Stimulated activated CD4-positive, alpha-beta T cell treated with anti-CD3 and anti-CD28 coated beads, Interleukin-1b, Interleukin-23, amount 100 ng/mL, for 4 hours (primary cell): ENCODE data around the gene RSL24D1.
A peak's percentile ranks its signal among the peaks of the same experiment; 100 is the strongest.

Source experiments
- DNase-seq, 2 donors: peaks; one replicate each; pipeline ENCODE4 v3.0.0-alpha.2; 2020; ENCODE audit warnings: low read depth in 2 of 2

RSL24D1 gene

DNA sequence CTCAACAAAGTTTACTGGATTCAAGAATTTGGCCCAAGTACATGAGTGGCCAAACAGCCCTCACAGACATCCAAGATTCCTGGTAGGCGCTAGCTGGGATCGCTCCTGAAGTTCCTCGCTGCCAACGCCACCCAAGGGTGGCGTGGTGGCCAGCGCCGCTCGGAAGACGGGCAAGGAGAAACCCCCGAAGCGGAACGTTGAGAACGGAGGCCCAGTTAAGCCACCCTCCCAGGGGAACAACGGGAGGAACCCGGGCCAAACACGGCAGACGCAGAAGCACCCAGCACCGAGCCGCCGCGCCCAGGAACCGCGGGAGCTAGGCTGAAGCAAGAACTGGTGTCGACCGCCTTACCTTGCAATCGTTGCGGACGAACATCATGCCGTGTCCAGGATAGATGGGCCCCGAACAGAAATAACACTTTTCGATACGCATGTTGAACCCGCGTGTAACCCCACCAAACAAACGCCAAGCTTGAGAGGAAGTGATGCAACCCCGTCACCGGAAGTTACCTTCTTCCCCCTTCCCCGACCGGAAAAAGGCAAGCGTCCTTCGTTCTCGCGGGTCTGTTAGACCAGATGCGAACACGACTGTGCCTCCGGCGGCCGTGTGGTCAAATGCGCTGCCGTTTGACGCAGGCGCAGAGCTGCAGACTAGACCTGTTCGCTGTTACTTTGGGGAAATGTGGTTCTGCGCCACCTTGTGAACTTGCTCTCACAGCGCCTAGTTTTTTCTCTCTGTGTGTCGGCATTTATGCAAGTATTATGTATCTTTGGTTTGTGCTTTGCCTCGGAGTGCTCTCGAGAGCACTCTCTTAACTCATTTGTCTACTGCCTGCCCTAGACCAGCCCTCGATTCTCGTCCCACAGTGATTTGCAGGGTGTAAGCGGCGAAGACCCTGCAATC lies at the start of gene RSL24D1:
Gene RSL24D1 (minus strand): TSS at position 484 of the 904 bp plus-strand sequence. CDS start 51 bp downstream, at position 433.
- DNase-seq, result peak; percentile 86 to 93

DNA sequence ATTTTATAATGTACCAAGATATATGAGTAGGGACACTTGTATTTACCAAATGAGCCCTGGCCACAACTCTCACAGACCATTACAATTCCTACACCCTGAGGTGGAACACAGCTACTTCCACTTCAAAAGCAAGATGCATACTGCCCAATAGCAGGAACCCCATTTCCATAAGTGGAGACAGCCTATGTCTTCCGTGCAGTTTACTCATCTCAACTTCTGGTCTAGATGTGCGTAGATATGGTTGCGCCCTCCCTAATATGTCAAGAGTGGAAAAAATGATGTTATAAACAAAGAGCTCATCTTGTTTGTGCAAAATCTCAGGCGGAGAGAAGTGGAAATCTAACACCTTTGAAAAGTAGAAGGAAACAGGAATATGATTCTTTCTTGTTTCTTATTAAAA lies 48.3 kb upstream of the RSL24D1 start:
- DNase-seq, result no peak

DNA sequence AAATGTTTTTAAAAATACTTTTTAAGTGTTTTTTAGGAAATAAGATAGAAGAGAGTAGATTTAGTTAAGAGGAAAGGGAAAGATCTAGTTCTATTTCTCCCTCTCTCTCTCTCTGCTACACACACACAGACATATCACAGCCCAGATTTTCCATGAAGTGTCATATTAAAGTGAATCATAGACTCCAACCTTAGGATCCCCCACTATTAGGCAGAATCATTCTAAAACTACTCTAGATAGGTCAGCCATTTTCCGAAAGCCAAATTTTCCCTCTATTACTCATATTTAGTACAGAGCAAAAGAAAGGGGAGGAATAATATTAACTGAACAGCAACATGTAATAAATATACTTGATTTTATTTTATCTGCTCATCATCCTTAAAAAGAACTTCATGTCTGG lies 45.1 kb upstream of the RSL24D1 start:
- no peak for DNase-seq

DNA sequence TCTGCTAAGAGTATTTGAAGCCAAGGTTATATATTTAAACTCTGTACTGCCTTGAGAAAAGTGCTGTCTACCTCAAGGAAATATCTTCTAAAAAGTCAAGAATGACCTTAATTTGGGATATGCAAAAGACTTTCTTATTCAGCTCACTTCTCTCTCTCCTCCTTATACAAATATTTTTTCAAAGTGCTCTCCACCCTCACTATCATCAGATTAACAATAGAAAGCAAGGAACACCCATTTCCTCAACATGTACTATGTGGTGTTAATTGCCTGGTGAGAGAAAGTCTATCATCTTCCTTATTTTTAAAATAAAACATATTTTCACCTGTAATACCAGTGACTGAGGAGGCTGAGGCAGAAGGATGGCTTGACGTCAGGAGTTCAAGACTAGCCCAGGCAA lies 44.4 kb upstream of the RSL24D1 start:
- DNase-seq, result no peak

- DNase-seq, result no peak
These were observed 43.5 kb upstream of the RSL24D1 start for GRCh38 chr15:55240125-55240760.

GRCh38 chr15:55239440-55240124 lies 42.8 kb upstream of the RSL24D1 start:
- no peak for DNase-seq

- no peak for DNase-seq
These were observed 42.1 kb upstream of the RSL24D1 start for GRCh38 chr15:55238877-55239276.

DNA sequence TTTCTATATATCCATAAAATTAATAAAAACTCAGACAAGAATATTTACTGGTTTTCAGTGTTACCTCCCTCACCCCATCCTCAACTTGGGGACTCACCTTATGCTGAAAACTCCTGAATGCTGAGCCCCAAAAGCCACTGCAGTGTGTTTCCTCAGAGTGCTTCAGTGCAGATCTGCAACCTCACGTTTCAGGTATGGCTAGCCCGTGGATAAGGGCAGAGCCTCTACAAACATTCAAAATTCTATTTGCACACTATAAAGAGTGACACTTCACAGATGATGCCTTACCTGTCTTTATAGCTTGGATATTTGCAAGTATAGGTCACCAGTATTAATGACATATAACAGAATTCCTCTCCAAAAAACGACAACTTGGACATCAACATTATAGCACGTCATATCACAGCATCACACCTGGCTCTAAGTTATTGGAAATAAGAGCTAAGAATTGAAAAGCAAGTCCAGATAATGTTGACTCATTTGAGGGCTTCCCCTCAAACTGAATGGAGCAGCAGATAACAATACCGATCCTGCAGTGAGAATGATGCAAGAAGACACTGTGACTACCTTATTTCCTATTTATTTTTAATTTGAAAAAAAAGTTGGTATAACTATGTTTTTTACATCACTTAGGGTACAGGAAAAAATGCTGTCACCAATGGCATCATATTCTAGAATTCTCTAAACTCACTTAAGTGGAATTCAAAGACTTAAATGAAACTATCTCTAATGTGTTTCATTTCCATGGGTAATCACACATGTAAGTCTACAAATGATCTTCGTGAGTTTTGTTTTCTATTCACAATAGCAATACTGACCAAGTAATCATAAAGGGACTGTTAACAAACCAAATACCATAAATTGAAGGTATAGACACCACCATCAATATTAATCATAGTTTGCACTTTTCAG lies 40.7 kb upstream of the RSL24D1 start:
- DNase-seq, result no peak

GRCh38 chr15:55235546-55236036 lies 38.9 kb upstream of the RSL24D1 start:
- no peak for DNase-seq

DNA sequence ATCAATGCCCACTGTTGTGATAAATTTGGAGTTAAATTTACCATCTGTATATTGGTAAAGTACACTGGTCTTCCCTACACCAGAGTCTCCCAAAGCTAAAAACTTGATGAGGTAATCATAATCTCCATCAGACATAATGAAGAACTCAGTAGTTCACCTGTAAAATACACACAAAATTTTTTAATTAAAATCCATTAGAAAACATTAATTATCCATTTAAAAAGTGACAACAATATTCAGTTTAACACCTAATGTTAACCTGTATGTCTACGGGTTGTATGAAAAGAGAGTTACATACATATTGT lies 38.0 kb upstream of the RSL24D1 start:
- DNase-seq, result no peak

DNA sequence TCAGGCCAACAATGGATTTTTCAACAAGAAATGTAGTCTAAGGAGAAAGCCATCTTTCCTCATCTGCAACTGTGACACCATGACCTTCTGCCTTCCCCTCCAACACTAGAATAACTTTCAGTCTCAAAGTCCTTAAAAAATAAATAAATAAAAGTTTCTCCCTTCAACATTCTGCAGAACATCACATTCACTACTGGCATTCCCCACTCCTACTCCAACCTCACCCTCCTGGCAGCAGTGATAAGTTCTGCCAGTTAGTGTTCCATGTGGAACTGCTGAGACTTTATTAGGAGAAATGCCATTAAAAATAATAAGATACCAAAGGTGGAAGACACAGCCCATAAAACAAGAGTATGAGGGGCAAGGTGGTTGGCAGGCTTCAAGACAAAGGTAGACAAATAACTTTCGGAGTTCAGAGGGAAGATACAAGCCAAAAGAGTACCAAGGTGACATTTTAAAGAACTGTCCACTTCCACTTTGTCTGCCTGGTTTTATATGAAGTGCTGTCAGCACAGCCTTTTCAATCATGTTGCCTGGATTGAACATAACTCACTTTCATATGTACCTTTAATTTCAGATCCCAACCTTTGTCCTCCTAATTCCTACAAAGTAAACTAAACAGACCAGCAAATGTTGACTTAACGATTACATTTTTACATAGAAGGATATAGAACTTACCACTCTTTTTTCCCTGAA lies 37.5 kb upstream of the RSL24D1 start:
- no peak for DNase-seq

- DNase-seq, result no peak
These were observed 34.7 kb upstream of the RSL24D1 start for GRCh38 chr15:55231455-55231854.

DNA sequence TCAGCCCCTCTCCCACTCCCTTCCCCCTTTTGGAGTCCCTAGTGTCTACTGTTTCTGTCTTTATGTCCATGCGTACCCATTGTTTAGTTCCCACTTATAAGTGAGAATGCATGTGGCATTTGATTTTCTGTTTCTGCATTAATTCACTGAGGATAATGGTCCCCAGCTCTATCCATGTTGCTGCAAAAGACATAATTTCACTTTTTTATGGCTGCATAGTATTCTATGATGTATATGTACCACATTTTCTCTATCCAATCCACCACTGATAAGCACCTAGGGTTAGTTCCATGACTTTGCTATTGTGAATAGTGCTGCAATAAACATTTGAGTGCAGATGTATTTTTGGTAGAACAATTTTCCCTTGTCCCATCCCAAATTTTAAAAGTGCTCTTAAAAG lies 34.2 kb upstream of the RSL24D1 start:
- no peak for DNase-seq

GRCh38 chr15:55230051-55230670 lies 33.4 kb upstream of the RSL24D1 start:
- no peak for DNase-seq

DNA sequence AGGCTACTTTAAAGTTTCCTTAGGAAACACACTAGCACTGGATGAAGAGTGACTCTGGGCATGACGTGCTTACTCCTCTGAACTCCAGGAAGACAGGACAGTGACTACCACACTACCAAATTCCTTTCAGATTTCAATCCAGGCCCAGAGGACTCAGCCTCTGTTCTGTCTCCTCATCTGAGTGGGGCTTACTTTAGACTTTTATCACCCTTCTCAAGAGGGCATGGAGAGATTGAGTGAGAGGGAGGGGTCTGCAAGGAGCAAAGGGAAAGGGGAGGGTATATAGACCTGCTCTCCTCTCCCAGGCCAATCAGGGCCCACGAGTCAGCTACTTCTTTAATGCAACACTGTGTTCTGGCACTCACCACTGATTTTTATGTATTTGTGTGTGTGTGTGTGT lies 29.4 kb upstream of the RSL24D1 start:
- DNase-seq, result no peak

DNA sequence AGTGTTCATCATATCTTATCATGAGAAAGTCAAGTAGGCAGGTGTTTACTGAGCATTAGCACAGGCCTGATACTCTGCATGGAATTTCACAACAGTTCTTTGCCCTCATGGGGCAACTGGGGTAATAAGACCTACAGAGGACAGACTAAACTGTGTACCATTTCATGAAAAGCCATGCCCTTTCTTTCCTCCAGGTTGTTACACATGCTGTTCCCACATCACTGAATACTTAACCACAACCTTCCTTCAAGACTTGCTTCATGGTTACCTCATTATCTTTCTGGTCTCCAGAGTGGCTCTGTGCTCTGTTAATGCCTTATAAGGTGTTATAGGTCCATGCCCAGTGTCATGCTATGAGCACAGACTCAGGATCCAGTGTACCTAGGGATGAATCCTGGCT lies 28.2 kb upstream of the RSL24D1 start:
- no peak for DNase-seq

- DNase-seq, result no peak
These were observed 25.8 kb upstream of the RSL24D1 start for GRCh38 chr15:55222588-55222987.

DNA sequence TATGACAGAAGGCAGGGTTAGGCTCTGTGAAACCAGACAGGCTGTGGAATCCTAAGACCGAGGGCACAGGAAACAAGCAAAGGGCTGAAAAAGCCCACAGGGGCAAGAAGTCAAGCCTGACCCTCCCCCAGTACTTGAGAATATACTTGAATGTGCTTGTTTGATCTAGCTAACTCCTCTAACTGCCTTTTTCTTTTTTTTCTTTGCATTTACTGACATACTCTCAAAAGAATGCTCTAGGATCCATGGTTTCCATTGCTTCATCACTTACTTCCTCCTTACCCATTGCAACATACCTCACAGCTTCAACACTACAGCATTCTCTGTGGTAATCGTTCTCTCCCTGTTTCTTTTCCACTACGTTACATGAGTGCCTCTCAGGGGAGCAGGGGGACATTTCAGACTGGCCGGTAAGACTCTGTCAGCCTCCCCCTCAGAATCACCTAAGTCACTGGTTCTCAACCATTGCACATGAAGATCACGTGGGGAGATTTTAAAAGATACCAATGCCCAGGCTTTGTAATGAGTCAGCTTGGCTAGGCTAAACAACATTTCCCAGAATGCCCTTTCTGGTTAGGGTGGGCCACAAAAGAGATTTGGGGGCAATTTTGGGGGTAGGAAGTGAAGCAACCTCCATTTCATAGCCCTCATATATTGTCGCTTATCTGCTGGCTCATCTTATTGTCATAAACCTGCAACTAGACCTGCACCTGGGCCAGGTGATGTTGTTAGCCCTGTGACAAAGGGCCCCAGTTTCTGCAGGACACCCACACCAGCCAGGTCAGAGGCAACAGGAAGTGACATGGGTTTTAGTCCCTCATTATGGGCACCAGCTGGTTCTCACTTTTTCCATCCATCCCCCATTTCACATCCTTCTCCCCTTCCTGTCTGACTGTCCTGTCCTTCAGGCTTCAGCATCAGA lies 24.6 kb upstream of the RSL24D1 start:
- no peak for DNase-seq

GRCh38 chr15:55220606-55221005 lies 23.9 kb upstream of the RSL24D1 start:
- no peak for DNase-seq
